GM21576 (cell line): ENCODE results near the gene DDX24.

Experiments
- ATAC-seq: cut with Tn5 transposase; IDR thresholded peaks from one replicate; pipeline ENCODE4 v1.9.1; 2021; ENCODE audit warnings: mild to moderate bottlenecking, moderate library complexity; ENCODE audit not compliant: unreplicated experiment

Gene DDX24

GRCh38 chr14:94115058-94115591 is 34.1 kb upstream of the DDX24 start:
- ATAC-seq: no peak

- no peak for ATAC-seq
Observed at GRCh38 chr14:94114589-94115057, 33.6 kb upstream of the DDX24 start.

GRCh38 chr14:94113908-94114588 is 33.0 kb upstream of the DDX24 start:
- no peak for ATAC-seq

GRCh38 chr14:94113490-94113889 is 32.5 kb upstream of the DDX24 start:
- no peak for ATAC-seq

- no peak for ATAC-seq
Observed at GRCh38 chr14:94113073-94113472, 32.1 kb upstream of the DDX24 start.

- ATAC-seq: no peak
Observed at GRCh38 chr14:94112513-94113063, 31.6 kb upstream of the DDX24 start.

- no peak for ATAC-seq
Observed at GRCh38 chr14:94111276-94112095, 30.5 kb upstream of the DDX24 start.

- ATAC-seq: no peak
Observed at GRCh38 chr14:94110552-94111181, 29.7 kb upstream of the DDX24 start, which contains the start of gene IFI27. TSS of gene IFI27 (plus strand) at chr14:94110736.

- no peak for ATAC-seq
Observed at GRCh38 chr14:94109915-94110250, 28.9 kb upstream of the DDX24 start.

GRCh38 chr14:94104731-94105130 is 23.7 kb upstream of the DDX24 start:
- ATAC-seq: no peak

GRCh38 chr14:94103554-94104150 is 22.6 kb upstream of the DDX24 start:
- ATAC-seq: no peak

- ATAC-seq: no peak
Observed at GRCh38 chr14:94102768-94103482, 21.9 kb upstream of the DDX24 start.

GRCh38 chr14:94101748-94102147 is 20.7 kb upstream of the DDX24 start:
- no peak for ATAC-seq

- no peak for ATAC-seq
Observed at GRCh38 chr14:94100847-94101246, 19.8 kb upstream of the DDX24 start.

- no peak for ATAC-seq
Observed at GRCh38 chr14:94099006-94099405, 18.0 kb upstream of the DDX24 start.

- no peak for ATAC-seq
Observed at GRCh38 chr14:94098326-94098992, 17.5 kb upstream of the DDX24 start.

GRCh38 chr14:94097091-94097490 is 16.1 kb upstream of the DDX24 start:
- ATAC-seq: no peak

GRCh38 chr14:94093418-94093817 is 12.4 kb upstream of the DDX24 start:
- no peak for ATAC-seq

GRCh38 chr14:94089479-94089878 is 8.5 kb upstream of the DDX24 start:
- no peak for ATAC-seq

GRCh38 chr14:94088516-94088915 is 7.5 kb upstream of the DDX24 start:
- ATAC-seq: no peak
